Astrocyte of the spinal cord (primary cell): Measurements from ENCODE around the gene NEK9.

Experiments used
- DNase-seq: peaks from one replicate; pipeline ENCODE4 v3.0.0; 2011; ENCODE audit warnings: low read depth, low spot score
- H3K4me3 ChIP-seq: 2 replicates; pipeline ENCODE4 v1.5.1; 2011; ENCODE audit warnings: low read depth, mild to moderate bottlenecking, low read length, moderate library complexity
- CTCF ChIP-seq: IDR thresholded peaks from 2 replicates; pipeline ENCODE4 v1.5.1; 2012; ENCODE audit warnings: low read depth, mild to moderate bottlenecking, low read length, inconsistent platforms
- in situ Hi-C: cut with HindIII; loops from 2 replicates; pipeline ENCODE4 v1.10.0; 2017; ENCODE audit warnings: low sequenced_read_pairs

NEK9 gene

GRCh38 chr14:75054421-75054820 is 72.4 kb downstream of the NEK9 start:
- no peak for TF ChIP-seq CTCF
- in situ Hi-C loops, result no loop called here
- H3K4me3 ChIP-seq, result no peak overlapping the region
- no peak for DNase-seq

- no peak for TF ChIP-seq CTCF
- H3K4me3 ChIP-seq, result no peak overlapping the region
- no peak for DNase-seq
- in situ Hi-C loops, result no loop called here
Observed at GRCh38 chr14:75053396-75054291, 73.2 kb downstream of the NEK9 start.

- in situ Hi-C loops, result no loop called here
- no peak for TF ChIP-seq CTCF
- H3K4me3 ChIP-seq, result peak overlapping the region; percentile 52
- no peak for DNase-seq
Observed at GRCh38 chr14:75051556-75051899, 75.3 kb downstream of the NEK9 start.

- in situ Hi-C loops, result no loop called here
- H3K4me3 ChIP-seq, result peak within 1 kb of the TSS; percentile 52
- peak; percentile 78 for DNase-seq
- TF ChIP-seq CTCF, result no peak
Observed at GRCh38 chr14:75050852-75051555, 75.8 kb downstream of the NEK9 start, which contains the start of gene MLH3. Gene MLH3 (minus strand): TSS chr14:75051467. CDS start chr14:75049655, 1,812 bp downstream.

- in situ Hi-C loops, result no loop called here
- no peak for DNase-seq
Observed at GRCh38 chr14:75049731-75050201, 77.1 kb downstream of the NEK9 start.

GRCh38 chr14:75049136-75049535 is 77.7 kb downstream of the NEK9 start:
- no peak for DNase-seq
- no peak overlapping the region for H3K4me3 ChIP-seq
- in situ Hi-C loops, result no loop called here

More at GRCh38 chr14:75049731-75050201, 77.1 kb downstream of the NEK9 start:
- no peak overlapping the region for H3K4me3 ChIP-seq
- TF ChIP-seq CTCF, result no peak

More at GRCh38 chr14:75049136-75049535, 77.7 kb downstream of the NEK9 start:
- no peak for TF ChIP-seq CTCF
